HCT116 (cell line): Measurements from ENCODE around the gene SOWAHC. TPM values are rescaled to one million over a fixed set of nuclear protein-coding genes. Genes with fewer than 3 reads are reported as not detected.

Source experiments
- ATAC-seq: fragments of 200-7000 bp; cut with Tn5 transposase; 2 replicates; pipeline ENCODE4 v1.9.1; 2020; ENCODE audit warnings: mild to moderate bottlenecking, moderate library complexity
- BruUV-seq: library from RNA; stranded (reverse); fragments of 400-500 nt; replicated peaks from 2 replicates; lab custom pipeline; 2021; lab: Mats Ljungman, UMichigan
- CTCF ChIA-PET: fragments of 300-600 bp; sonication (Branson Sonifier 250); formaldehyde crosslinking; loops from one replicate; lab custom pipeline; 2021; ENCODE audit warnings: antibody characterized with exemption; lab: Charles Lee
- POLR2A ChIA-PET: fragments of 300-600, 350-600 bp; sonication (Branson Sonifier 250); formaldehyde crosslinking; loops from one replicate; lab custom pipeline; 2021; ENCODE audit warnings: antibody characterized with exemption; lab: Charles Lee
- RAD21 ChIA-PET, 2 experiments: fragments of 300-600 bp; sonication (Branson Sonifier 250); formaldehyde crosslinking; loops; one replicate each; lab custom pipeline; 2023; ENCODE audit warnings: low total read pairs in 2 of 2; ENCODE audit not compliant: uncharacterized antibody in 2 of 2, unreplicated experiment in 2 of 2, low non-redundant PET in 1 of 2; lab: Charles Lee
- DNase-seq: peaks from one replicate; pipeline ENCODE4 v3.0.0-alpha.2; 2010; ENCODE audit warnings: low read depth, low spot score
- H2AFZ ChIP-seq: fragments of 200-600 bp; shearing (Covaris generic), sonication (generic); 2 replicates; pipeline ENCODE4 v1.6.1; 2017; ENCODE audit warnings: low read depth, mixed run types, mixed read lengths, antibody characterized with exemption, low read length; ENCODE audit not compliant: poor library complexity, severe bottlenecking
- H3K27ac ChIP-seq: 2 replicates; pipeline ENCODE4 v1.5.1; 2012; ENCODE audit warnings: low read depth, low read length
- H3K27me3 ChIP-seq: fragments of 200-600 bp; sonication (generic); 2 replicates; pipeline ENCODE4 v1.6.1; 2016; ENCODE audit warnings: mixed run types, low read length, mixed read lengths; ENCODE audit not compliant: insufficient read depth
- H3K36me3 ChIP-seq, 2 experiments: fragments of 200-500 bp in 1 of 2; fragments of 200-600 bp in 1 of 2; sonication (Bioruptor generic) in 1 of 2; sonication (generic) in 1 of 2; 2 replicates each; pipeline versions ENCODE4 v1.5.1 to v1.6.1; 2014 to 2016; ENCODE audit warnings: low read length in 2 of 2, inconsistent platforms in 1 of 2, mixed read lengths in 1 of 2, mixed run types in 1 of 2; ENCODE audit not compliant: insufficient read depth in 2 of 2, control insufficient read depth in 1 of 2
- H3K4me1 ChIP-seq, 2 experiments: fragments of 200-600 bp in 1 of 2; sonication (generic) in 1 of 2; 2 replicates each; pipeline versions ENCODE4 v1.5.1 to v1.6.1; 2012 to 2017; ENCODE audit warnings: low read length in 2 of 2, inconsistent platforms in 1 of 2, mild to moderate bottlenecking in 1 of 2, mixed read lengths in 1 of 2, mixed run types in 1 of 2, moderate library complexity in 1 of 2; ENCODE audit not compliant: insufficient read depth in 2 of 2, control insufficient read depth in 1 of 2
- H3K4me2 ChIP-seq: fragments of 200-600 bp; sonication (generic); 2 replicates; pipeline ENCODE4 v1.6.1; 2017; ENCODE audit warnings: mixed run types, low read length, mixed read lengths
- H3K4me3 ChIP-seq, 2 experiments: fragments of 200-600 bp in 1 of 2; sonication (generic) in 1 of 2; replicated peaks in 1 of 2; 2 replicates each; pipeline ENCODE4 v1.5.1; 2011 to 2016; ENCODE audit warnings: low read length in 2 of 2, control low read depth in 1 of 2, low read depth in 1 of 2, mild to moderate bottlenecking in 1 of 2, mixed read lengths in 1 of 2, mixed run types in 1 of 2
- H3K79me2 ChIP-seq: fragments of 200-600 bp; sonication (generic); 2 replicates; pipeline ENCODE4 v1.6.1; 2017; ENCODE audit warnings: mild to moderate bottlenecking, mixed run types, low read length, moderate library complexity, mixed read lengths; ENCODE audit not compliant: insufficient read depth
- H3K9ac ChIP-seq: fragments of 200-600 bp; sonication (generic); 2 replicates; pipeline ENCODE4 v1.6.1; 2016; ENCODE audit warnings: low read length, mixed read lengths
- H3K9me2 ChIP-seq: fragments of 200-600 bp; sonication (generic), shearing (Covaris generic); 2 replicates; pipeline ENCODE4 v1.6.1; 2017; ENCODE audit warnings: mixed run types, mild to moderate bottlenecking, moderate library complexity; ENCODE audit not compliant: insufficient read depth
- H3K9me3 ChIP-seq, 2 experiments: fragments of 200-500 bp in 1 of 2; fragments of 200-600 bp in 1 of 2; sonication (Bioruptor generic) in 1 of 2; sonication (generic) in 1 of 2; 2 replicates each; pipeline ENCODE4 v1.6.1; 2014 to 2017; ENCODE audit warnings: low read length in 2 of 2, mixed read lengths in 2 of 2, inconsistent platforms in 1 of 2, low read depth in 1 of 2, mild to moderate bottlenecking in 1 of 2, mixed run types in 1 of 2, moderate library complexity in 1 of 2; ENCODE audit not compliant: control insufficient read depth in 1 of 2, insufficient read depth in 1 of 2
- H4K20me1 ChIP-seq: fragments of 200-600 bp; sonication (generic), shearing (Covaris generic); 2 replicates; pipeline ENCODE4 v1.6.1; 2017; ENCODE audit warnings: mixed run types, mild to moderate bottlenecking, moderate library complexity; ENCODE audit not compliant: insufficient read depth
- CTCF ChIP-seq, 3 experiments: fragments of 200-600 bp in 1 of 3; sonication (generic) in 1 of 3; IDR thresholded peaks in 2 of 3; conservative IDR thresholded peaks in 1 of 3; 2 replicates each; pipeline ENCODE4 v1.5.1; 2012 to 2017; ENCODE audit warnings: low read depth in 2 of 3, low read length in 2 of 3, antibody characterized with exemption in 1 of 3, borderline replicate concordance in 1 of 3, control low read depth in 1 of 3, mild to moderate bottlenecking in 1 of 3, mixed read lengths in 1 of 3, mixed run types in 1 of 3, moderate library complexity in 1 of 3; ENCODE audit not compliant: insufficient read depth in 1 of 3
- EZH2 ChIP-seq: fragments of 200-600 bp; sonication (generic); IDR thresholded peaks from 2 replicates; pipeline ENCODE4 v1.6.1; 2017; ENCODE audit warnings: antibody characterized with exemption, mixed run types
- RAD21 ChIP-seq: IDR thresholded peaks from 2 replicates; pipeline ENCODE4 v1.6.1; 2012; ENCODE audit warnings: low read depth, mild to moderate bottlenecking
- SP1 ChIP-seq: IDR thresholded peaks from 2 replicates; pipeline ENCODE4 v1.6.1; 2012; ENCODE audit warnings: low read depth
- ZBTB33 ChIP-seq: IDR thresholded peaks from 2 replicates; pipeline ENCODE4 v1.6.1; 2011; ENCODE audit warnings: mild to moderate bottlenecking, low read length, moderate library complexity; ENCODE audit not compliant: insufficient replicate concordance; ENCODE audit errors: extremely low read depth
- ZFX ChIP-seq: fragments of 450-650 bp; IDR thresholded peaks from 2 replicates; pipeline ENCODE4 v1.6.1; 2017
- intact Hi-C: fragments of 100-400 bp; cut with micrococcal nuclease; formaldehyde crosslinking; loops from 2 replicates; pipeline ENCODE4 v1.10.0; 2022
- total RNA-seq: library from RNA; stranded (reverse); gene quantifications from one replicate; pipeline ENCODE4 v1.2.1, GENCODE V29; 2021; ENCODE audit not compliant: unreplicated experiment

SOWAHC gene
- total RNA-seq, 1 experiment from 2014 or later, result 16.6 TPM

GRCh38 chr2:109660046-109660860, 46.1 kb downstream of the SOWAHC start:
- ATAC-seq, result peak; percentile 44
- RAD21 ChIA-PET, result no interaction called here
- BruUV-seq, result no TSS peak
- Histone ChIP-seq H3K79me2 (no peaks in the 10 kb centered on the region), H3K36me3 (no peaks in the 10 kb centered on the region), H3K9me3 (no peaks in the 10 kb centered on the region), H3K9ac (no peak overlapping the region), H4K20me1 (no peaks in the 10 kb centered on the region), H3K4me2 (no peak overlapping the region), H3K4me1 (no peaks in the 10 kb centered on the region), H3K27ac (no peak overlapping the region), H3K9me2 (no peaks in the 10 kb centered on the region), H3K4me3 (no peak overlapping the region), H3K27me3 (no peaks in the 10 kb centered on the region), H2AFZ (no peak overlapping the region)
- no peak for TF ChIP-seq EZH2
- no peak for TF ChIP-seq ZBTB33
- TF ChIP-seq ZFX, result no peak
- no peak for DNase-seq
- POLR2A ChIA-PET, result no interaction called here
- intact Hi-C loops, result loop anchor here (5.0 kb wide), 1 partner anchor 143 kb away; no protein-coding TSS in a partner anchor
- CTCF ChIA-PET, result interaction anchor here (1.1 kb wide), 1 partner anchor 114 kb away, joined by 3 read pairs; no protein-coding TSS in a partner anchor

- ATAC-seq, result peak; percentile 66
These were observed 48.7 kb downstream of the SOWAHC start for GRCh38 chr2:109662889-109663288.

More at GRCh38 chr2:109662889-109663288, 48.7 kb downstream of the SOWAHC start:
- H3K79me2 ChIP-seq, result no peaks in the 10 kb centered on the region
- ChIA-PET CTCF (interaction anchor here (0.8 to 1.4 kb wide), 2 partner anchors 117 to 118 kb away, joined by 3 to 8 read pairs; no protein-coding TSS in a partner anchor), POLR2A (no interaction called here), RAD21 (interaction anchor here in 1 of 2 experiments (1.3 kb wide), 1 partner anchor 116 kb away, joined by 8 read pairs; no protein-coding TSS in a partner anchor)
- TF ChIP-seq RAD21, result peak; percentile 59
- TF ChIP-seq EZH2, result no peak
- peak; percentile 16 to 41 (median 32); a peak in 3 of 6 replicates for TF ChIP-seq CTCF (IDR thresholded peaks at IDR 0.05 in 2 of 3, conservative IDR thresholded peaks at IDR 0.05 in 1 of 3; ENCODE audit: borderline replicate concordance in 1 of 3, insufficient read depth in 1 of 3, low read depth in 2 of 3, low read length in 2 of 3)
- TF ChIP-seq SP1, result no peak
- no peaks in the 10 kb centered on the region for H3K9me3 ChIP-seq
- no peak overlapping the region for H3K27ac ChIP-seq
- H3K27me3 ChIP-seq, result peaks cover 5% of the 10 kb centered on the region; the same call in 1 of the 2 replicates
- H3K4me3 ChIP-seq, result no peak overlapping the region
- no peaks in the 10 kb centered on the region for H3K4me1 ChIP-seq
- H3K9ac ChIP-seq, result no peak overlapping the region
- no peaks in the 10 kb centered on the region for H4K20me1 ChIP-seq
- H3K4me2 ChIP-seq, result no peak overlapping the region
- DNase-seq, result peak; percentile 6
- intact Hi-C loops, result loop anchor here (5.0 kb wide), 1 partner anchor 146 kb away; no protein-coding TSS in a partner anchor
- no TSS peak for BruUV-seq
- H3K36me3 ChIP-seq, result no peaks in the 10 kb centered on the region
- no peak overlapping the region for H2AFZ ChIP-seq
- H3K9me2 ChIP-seq, result no peaks in the 10 kb centered on the region
